ENCODE results near the gene KLHL17. TPM values are rescaled to one million over a fixed set of nuclear protein-coding genes. Genes with fewer than 3 reads are reported as not detected.

KLHL17 gene
- 40.7 and 42.9 TPM in 2 replicates for total RNA-seq (2013; cell fraction: nucleolus; rRNA removed)
- total RNA-seq (2014; rRNA removed) (14.9 and 18.2 TPM in 2 replicates), total RNA-seq (2014; rRNA removed; fragmentation: Illumina TruSeq; extraction: Trizol) (3.6 and 4.0 TPM in 2 replicates), total RNA-seq (2021) (27.2 and 30.6 TPM in 2 replicates), polyA plus RNA-seq (2011; rRNA removed) (3.5 and 8.4 TPM in 2 replicates), polyA plus RNA-seq (2014; fragmentation: Illumina TruSeq; extraction: Trizol) (0.32 and 2.3 TPM in 2 replicates), polyA plus RNA-seq (2014; fragmentation: Nextera tagmentation; extraction: Ambion mirVana) (under 1 TPM; 0.03 to 0.35 TPM), polyA plus RNA-seq (2014; rRNA removed) (28.2 and 35.0 TPM in 2 replicates), polyA plus RNA-seq (2016; fragmentation: Nextera tagmentation; extraction: Ambion mirVana) (1 to 10 TPM; 1.3 to 6.6 TPM), polyA minus RNA-seq (2011; rRNA and poly(A)+ RNA removed) (3.4 and 6.7 TPM in 2 replicates), Bru-seq, nascent RNA (percentile 54 among the genes with signal in this experiment), BruChase-seq, experiment 1, labeled RNA remaining after a 6-hour chase (percentile 74 among the genes with signal in this experiment), BruChase-seq, experiment 2, labeled RNA remaining after a 2-hour chase (percentile 70 among the genes with signal in this experiment)
- polyA plus RNA-seq (2011; ENCODE audit: low read depth) = 5.1 TPM
- polyA plus RNA-seq (2011; cell fraction: cytosol; rRNA removed) = 10.9 and 20.3 TPM in 2 replicates
- polyA plus RNA-seq (2011; cell fraction: nucleus; rRNA removed) = 410 and 507 TPM in 2 replicates
- polyA plus RNA-seq (2012) = 14.6 and 20.2 TPM in 2 replicates
- polyA minus RNA-seq (2011; cell fraction: cytosol; rRNA and poly(A)+ RNA removed) = 2.9 and 4.7 TPM in 2 replicates
- polyA minus RNA-seq (2011; cell fraction: nucleus; rRNA and poly(A)+ RNA removed) = 30.2 and 35.6 TPM in 2 replicates
- long read RNA-seq, experiment 1, partial matches to known transcripts = 1 of 1 reads
- long read RNA-seq, experiment 1, other reads (novel, unspliced or antisense) = 0 of 1 reads
- long read RNA-seq, experiment 2 = 0 reads

DNA sequence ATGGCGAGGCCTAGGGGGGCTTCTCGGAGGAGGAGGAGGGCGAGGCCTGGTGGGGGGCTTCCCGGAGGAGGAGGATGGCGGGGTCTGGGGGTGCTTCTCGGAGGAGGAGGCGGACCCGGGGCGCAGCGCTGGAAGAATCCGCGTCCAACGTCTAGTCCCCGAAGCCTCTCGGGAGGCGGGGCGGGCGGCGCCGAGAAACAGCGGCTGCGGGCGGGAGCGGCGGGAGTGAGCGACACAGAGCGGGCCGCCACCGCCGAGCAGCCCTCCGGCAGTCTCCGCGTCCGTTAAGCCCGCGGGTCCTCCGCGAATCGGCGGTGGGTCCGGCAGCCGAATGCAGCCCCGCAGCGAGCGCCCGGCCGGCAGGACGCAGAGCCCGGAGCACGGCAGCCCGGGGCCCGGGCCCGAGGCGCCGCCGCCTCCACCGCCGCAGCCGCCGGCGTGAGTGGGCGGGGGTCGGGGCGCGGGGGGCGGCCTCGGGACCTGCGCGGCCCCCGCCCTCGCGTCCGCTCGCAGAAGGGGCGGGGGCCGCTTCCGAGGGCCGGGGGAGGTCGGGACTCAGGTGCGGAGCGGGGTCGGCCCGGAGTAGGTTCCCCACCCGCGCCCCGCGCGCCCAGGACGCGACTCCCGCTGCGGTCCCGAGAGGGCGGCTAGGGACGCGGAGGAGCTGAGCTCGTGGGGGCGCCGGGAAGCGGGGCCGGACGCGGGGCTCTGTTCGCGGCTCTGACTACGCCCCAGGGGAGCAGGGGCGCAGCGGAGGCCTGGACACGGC lies at the start of gene KLHL17:
Gene KLHL17, plus strand, starts transcription at position 222 of the 769 bp plus-strand sequence. Its CDS starts 110 bp downstream, at position 332.
- intact Hi-C loops (cut with micrococcal nuclease; ENCODE audit: unreplicated experiment) = no loop called here
- TF ChIP-seq TAF1 (IDR thresholded peaks at IDR 0.05; ENCODE audit: borderline replicate concordance, low read depth, low read length) (0 out of 2 replicates have a peak, but pooled peaks have one; percentile 19), BHLHE40 (IDR thresholded peaks at IDR 0.05; ENCODE audit: borderline replicate concordance in 1 of 2, low read depth in 2 of 2, low read length in 1 of 2) (peak in 1 of 2 experiments; percentile 72; a peak in 2 of 4 replicates), POLR2AphosphoS2 (IDR thresholded peaks at IDR 0.05; ENCODE audit: low read depth, low read length) (no peak), TBL1XR1 (IDR thresholded peaks at IDR 0.05; ENCODE audit: low read depth, low read length) (no peak), CBX5 (IDR thresholded peaks at IDR 0.05; ENCODE audit: low read depth) (no peak), SIX5 (IDR thresholded peaks at IDR 0.05; ENCODE audit: low read depth, low read length, severe bottlenecking) (no peak), SUZ12 (IDR thresholded peaks at IDR 0.05; ENCODE audit: unreplicated experiment) (no peak), EGR1 (IDR thresholded peaks at IDR 0.05; ENCODE audit: borderline replicate concordance in 1 of 2, low read depth in 2 of 2, low read length in 2 of 2) (peak; percentile 28 to 76; a peak in 2 of 3 replicates)
- TF ChIP-seq, protein P1, sequence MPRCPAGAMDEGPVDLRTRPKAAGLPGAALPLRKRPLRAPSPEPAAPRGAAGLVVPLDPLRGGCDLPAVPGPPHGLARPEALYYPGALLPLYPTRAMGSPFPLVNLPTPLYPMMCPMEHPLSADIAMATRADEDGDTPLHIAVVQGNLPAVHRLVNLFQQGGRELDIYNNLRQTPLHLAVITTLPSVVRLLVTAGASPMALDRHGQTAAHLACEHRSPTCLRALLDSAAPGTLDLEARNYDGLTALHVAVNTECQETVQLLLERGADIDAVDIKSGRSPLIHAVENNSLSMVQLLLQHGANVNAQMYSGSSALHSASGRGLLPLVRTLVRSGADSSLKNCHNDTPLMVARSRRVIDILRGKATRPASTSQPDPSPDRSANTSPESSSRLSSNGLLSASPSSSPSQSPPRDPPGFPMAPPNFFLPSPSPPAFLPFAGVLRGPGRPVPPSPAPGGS (IDR thresholded peaks at IDR 0.05; ENCODE audit: borderline replicate concordance, insufficient read depth, low read depth, low read length, poor library complexity, severe bottlenecking) = no peak
- TF ChIP-seq, protein P2, sequence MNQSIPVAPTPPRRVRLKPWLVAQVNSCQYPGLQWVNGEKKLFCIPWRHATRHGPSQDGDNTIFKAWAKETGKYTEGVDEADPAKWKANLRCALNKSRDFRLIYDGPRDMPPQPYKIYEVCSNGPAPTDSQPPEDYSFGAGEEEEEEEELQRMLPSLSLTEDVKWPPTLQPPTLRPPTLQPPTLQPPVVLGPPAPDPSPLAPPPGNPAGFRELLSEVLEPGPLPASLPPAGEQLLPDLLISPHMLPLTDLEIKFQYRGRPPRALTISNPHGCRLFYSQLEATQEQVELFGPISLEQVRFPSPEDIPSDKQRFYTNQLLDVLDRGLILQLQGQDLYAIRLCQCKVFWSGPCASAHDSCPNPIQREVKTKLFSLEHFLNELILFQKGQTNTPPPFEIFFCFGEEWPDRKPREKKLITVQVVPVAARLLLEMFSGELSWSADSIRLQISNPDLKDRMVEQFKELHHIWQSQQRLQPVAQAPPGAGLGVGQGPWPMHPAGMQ (IDR thresholded peaks at IDR 0.05; ENCODE audit: borderline replicate concordance) = no peak
- TF ChIP-seq, protein P3, sequence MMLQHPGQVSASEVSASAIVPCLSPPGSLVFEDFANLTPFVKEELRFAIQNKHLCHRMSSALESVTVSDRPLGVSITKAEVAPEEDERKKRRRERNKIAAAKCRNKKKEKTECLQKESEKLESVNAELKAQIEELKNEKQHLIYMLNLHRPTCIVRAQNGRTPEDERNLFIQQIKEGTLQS (IDR thresholded peaks at IDR 0.05; ENCODE audit: borderline replicate concordance, extremely low read depth, low read depth, low read length) = no peak
- TF ChIP-seq, protein P4, sequence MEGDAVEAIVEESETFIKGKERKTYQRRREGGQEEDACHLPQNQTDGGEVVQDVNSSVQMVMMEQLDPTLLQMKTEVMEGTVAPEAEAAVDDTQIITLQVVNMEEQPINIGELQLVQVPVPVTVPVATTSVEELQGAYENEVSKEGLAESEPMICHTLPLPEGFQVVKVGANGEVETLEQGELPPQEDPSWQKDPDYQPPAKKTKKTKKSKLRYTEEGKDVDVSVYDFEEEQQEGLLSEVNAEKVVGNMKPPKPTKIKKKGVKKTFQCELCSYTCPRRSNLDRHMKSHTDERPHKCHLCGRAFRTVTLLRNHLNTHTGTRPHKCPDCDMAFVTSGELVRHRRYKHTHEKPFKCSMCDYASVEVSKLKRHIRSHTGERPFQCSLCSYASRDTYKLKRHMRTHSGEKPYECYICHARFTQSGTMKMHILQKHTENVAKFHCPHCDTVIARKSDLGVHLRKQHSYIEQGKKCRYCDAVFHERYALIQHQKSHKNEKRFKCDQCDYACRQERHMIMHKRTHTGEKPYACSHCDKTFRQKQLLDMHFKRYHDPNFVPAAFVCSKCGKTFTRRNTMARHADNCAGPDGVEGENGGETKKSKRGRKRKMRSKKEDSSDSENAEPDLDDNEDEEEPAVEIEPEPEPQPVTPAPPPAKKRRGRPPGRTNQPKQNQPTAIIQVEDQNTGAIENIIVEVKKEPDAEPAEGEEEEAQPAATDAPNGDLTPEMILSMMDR (IDR thresholded peaks at IDR 0.05 in 2 of 3, conservative IDR thresholded peaks at IDR 0.05 in 1 of 3; ENCODE audit: control insufficient read depth in 2 of 3, extremely low read depth in 1 of 3, insufficient read depth in 1 of 3, low read depth in 3 of 3, low read length in 3 of 3) = no peak

More for the DNA sequence above, at the start of gene KLHL17:
- CTCF ChIA-PET = no interaction called here
- H3K9me3 ChIP-seq (replicated peaks; ENCODE audit: control insufficient read depth, insufficient read depth, low read length) = no peaks in the 10 kb centered on the region
- H3K9ac ChIP-seq (ENCODE audit: control insufficient read depth, insufficient read depth, low read length) = peak within 1 kb of the TSS; percentile 51; the same call in 1 of the 2 replicates
- H2AFZ ChIP-seq (ENCODE audit: control insufficient read depth, low read depth, low read length) = peak within 1 kb of the TSS; percentile 54
- H3K4me3 ChIP-seq = peak within 1 kb of the TSS; percentile 68
- H3K79me2 ChIP-seq (ENCODE audit: control insufficient read depth, insufficient read depth, low read length) = peaks cover 20% of the 10 kb centered on the region
- in situ Hi-C loops (cut with MboI) = no loop called here
- SMC1A ChIA-PET (ENCODE audit: uncharacterized antibody, unreplicated experiment) = no interaction called here
- H3K4me1 ChIP-seq (ENCODE audit: control insufficient read depth, insufficient read depth, low read length) = peaks cover 17% of the 10 kb centered on the region
- H4K20me1 ChIP-seq (ENCODE audit: control insufficient read depth, insufficient read depth) = no peaks in the 10 kb centered on the region
- BruUV-seq (replicated peaks) = no TSS peak
- DNase-seq (ENCODE audit: low read depth, low spot score) (no peak), FAIRE-seq (no peak), ATAC-seq (peak; percentile 79)
- POLR2A ChIA-PET = interaction anchor here (0.7 kb wide), 1 partner anchor 56 kb away, joined by 6 read pairs; no protein-coding TSS in a partner anchor
- no peak within 1 kb of the TSS for H3K27ac ChIP-seq (ENCODE audit: control insufficient read depth, insufficient read depth)
- H3K27me3 ChIP-seq (replicated peaks in 1 of 2; ENCODE audit: control insufficient read depth in 2 of 2, insufficient read depth in 2 of 2, low read length in 1 of 2) = no peaks in the 10 kb centered on the region
- RAD21 ChIA-PET (ENCODE audit: unreplicated experiment) = no interaction called here
- H3K36me3 ChIP-seq (ENCODE audit: control insufficient read depth in 2 of 2, insufficient read depth in 2 of 2, low read length in 1 of 2) = peaks cover 0 to 6% of the 10 kb centered on the region in 2 experiments; a peak in 3 of 4 replicates
- peak within 1 kb of the TSS; percentile 77 for H3K4me2 ChIP-seq (ENCODE audit: control insufficient read depth, insufficient read depth)
- WGBS (ENCODE audit: insufficient coverage, insufficient replicate concordance, low lambda C conversion rate, missing lambda C conversion rate) = under 1% methylated on average over 43 of the region's 109 CpGs
